Activated naive CD4-positive, alpha-beta T cell treated with anti-CD3 and anti-CD28 coated beads, Interleukin-2, amount 50 U/mL, for 72 hours (primary cell): ENCODE data around the gene KCNQ4. TPM values are rescaled to one million over a fixed set of nuclear protein-coding genes. Genes with fewer than 3 reads are reported as not detected.
A peak's percentile ranks its signal among the peaks of the same experiment; 100 is the strongest.

Experiments
- ATAC-seq, 2 donors: fragments of 150-1000 bp; cut with Tn5 transposase; 2 replicates each; pipeline ENCODE4 v1.10.0; 2021; ENCODE audit warnings: mild to moderate bottlenecking in 2 of 2, moderate library complexity in 2 of 2
- DNase-seq, 2 donors: peaks; one replicate each; pipeline ENCODE4 v3.0.0; 2021 to 2022; ENCODE audit warnings: low spot score in 2 of 2
- H3K27ac Mint-ChIP-seq, 2 donors: one replicate each; pipeline ENCODE4 v1.8.0; 2022; ENCODE audit warnings: mild to moderate bottlenecking in 2 of 2, mixed read lengths in 2 of 2
- H3K36me3 Mint-ChIP-seq, 2 donors: one replicate each; pipeline ENCODE4 v1.8.0; 2022; ENCODE audit warnings: mixed read lengths in 2 of 2
- H3K9me3 Mint-ChIP-seq, 2 donors: one replicate each; pipeline ENCODE4 v1.8.0; 2022; ENCODE audit warnings: mixed read lengths in 2 of 2
- total RNA-seq, 2 donors: library from RNA; stranded (reverse); gene quantifications; one replicate each; pipeline ENCODE4 v1.2.3, GENCODE V29; 2022

KCNQ4 gene
- total RNA-seq, 2 donors from 2014 or later: 0.73 to 1.5 TPM

GRCh38 chr1:40872276-40872675, 88.7 kb downstream of the KCNQ4 start:
- H3K36me3 Mint-ChIP-seq: peaks cover 8 to 24% of the 10 kb centered on the region in 2 donors
- ATAC-seq (no peak), DNase-seq (no peak)
- H3K27ac Mint-ChIP-seq: no peak overlapping the region
- H3K9me3 Mint-ChIP-seq: peaks cover 8 to 15% of the 10 kb centered on the region in 2 donors

- Mint-ChIP-seq H3K9me3 (peaks cover 8 to 15% of the 10 kb centered on the region in 2 donors), H3K36me3 (peaks cover 8 to 25% of the 10 kb centered on the region in 2 donors), H3K27ac (no peak overlapping the region)
- DNase-seq (no peak), ATAC-seq (no peak)
Measured at GRCh38 chr1:40873863-40874472, 90.4 kb downstream of the KCNQ4 start.

- Mint-ChIP-seq H3K27ac (peak overlapping the region in 1 of 2 donors; percentile 70), H3K9me3 (peaks cover 8 to 9% of the 10 kb centered on the region in 2 donors), H3K36me3 (peaks cover 8 to 25% of the 10 kb centered on the region in 2 donors)
- DNase-seq (no peak), ATAC-seq (no peak)
Measured at GRCh38 chr1:40876436-40876761, 92.8 kb downstream of the KCNQ4 start.

- peaks cover 8 to 9% of the 10 kb centered on the region in 2 donors for H3K9me3 Mint-ChIP-seq
- peaks cover 8 to 25% of the 10 kb centered on the region in 2 donors for H3K36me3 Mint-ChIP-seq
- peak overlapping the region in 1 of 2 donors; percentile 70 for H3K27ac Mint-ChIP-seq
- ATAC-seq (no peak), DNase-seq (no peak)
Measured at GRCh38 chr1:40876891-40877290, 93.3 kb downstream of the KCNQ4 start.

GRCh38 chr1:40877698-40878097, 94.1 kb downstream of the KCNQ4 start:
- H3K27ac Mint-ChIP-seq: peak overlapping the region in 1 of 2 donors; percentile 70
- H3K9me3 Mint-ChIP-seq: peaks cover 8 to 9% of the 10 kb centered on the region in 2 donors
- DNase-seq (no peak), ATAC-seq (no peak)
- H3K36me3 Mint-ChIP-seq: peaks cover 8 to 25% of the 10 kb centered on the region in 2 donors

- Mint-ChIP-seq H3K36me3 (peaks cover 8 to 29% of the 10 kb centered on the region in 2 donors), H3K9me3 (peaks cover 8 to 9% of the 10 kb centered on the region in 2 donors), H3K27ac (no peak overlapping the region)
- no peak for DNase-seq
- no peak for ATAC-seq
Measured at GRCh38 chr1:40878906-40879305, 95.3 kb downstream of the KCNQ4 start.

- Mint-ChIP-seq H3K36me3 (peaks cover 8 to 31% of the 10 kb centered on the region in 2 donors), H3K9me3 (peaks cover 8 to 9% of the 10 kb centered on the region in 2 donors), H3K27ac (no peak overlapping the region)
- DNase-seq (no peak), ATAC-seq (no peak)
Measured at GRCh38 chr1:40879482-40880175, 96.0 kb downstream of the KCNQ4 start.

- DNase-seq (no peak), ATAC-seq (no peak)
- H3K36me3 Mint-ChIP-seq: peaks cover 3 to 20% of the 10 kb centered on the region in 2 donors
- H3K27ac Mint-ChIP-seq: no peak overlapping the region
- H3K9me3 Mint-ChIP-seq: peaks cover 1 to 4% of the 10 kb centered on the region in 2 donors
Measured at GRCh38 chr1:40880813-40881549, 97.4 kb downstream of the KCNQ4 start.

- ATAC-seq (no peak), DNase-seq (no peak)
- Mint-ChIP-seq H3K36me3 (peaks cover 0 to 6% of the 10 kb centered on the region in 2 donors), H3K9me3 (no peaks in the 10 kb centered on the region), H3K27ac (no peak overlapping the region)
Measured at GRCh38 chr1:40884055-40884795, 100.6 kb downstream of the KCNQ4 start.

GRCh38 chr1:40886318-40887011, 102.9 kb downstream of the KCNQ4 start:
- Mint-ChIP-seq H3K9me3 (no peaks in the 10 kb centered on the region), H3K27ac (no peak overlapping the region), H3K36me3 (peaks cover 0 to 6% of the 10 kb centered on the region in 2 donors)
- ATAC-seq: no peak
- DNase-seq: no peak

GRCh38 chr1:40887012-40887378, 103.4 kb downstream of the KCNQ4 start:
- Mint-ChIP-seq H3K27ac (no peak overlapping the region), H3K36me3 (peaks cover 0 to 6% of the 10 kb centered on the region in 2 donors), H3K9me3 (no peaks in the 10 kb centered on the region)
- ATAC-seq: no peak
- no peak for DNase-seq

- ATAC-seq: no peak
- H3K9me3 Mint-ChIP-seq: no peaks in the 10 kb centered on the region
- no peak overlapping the region for H3K27ac Mint-ChIP-seq
- peaks cover 0 to 6% of the 10 kb centered on the region in 2 donors for H3K36me3 Mint-ChIP-seq
- no peak for DNase-seq
Measured at GRCh38 chr1:40887652-40888051, 104.1 kb downstream of the KCNQ4 start.

Other genes starting within 250 kb of the KCNQ4 start
- gene RIMS3, start 118.1 kb upstream of the KCNQ4 start, total RNA-seq: 1 to 10 TPM; 6.9 to 8.3 TPM
- gene NFYC, start 92.1 kb upstream of the KCNQ4 start, total RNA-seq: 10 to 100 TPM; 58.9 to 62.5 TPM
- 1 to 10 TPM; 1.4 to 4.4 TPM for gene CITED4, start 78.6 kb downstream of the KCNQ4 start, total RNA-seq
- gene CTPS1, start 195.9 kb downstream of the KCNQ4 start, total RNA-seq: 10 to 100 TPM; 72.8 to 92.9 TPM
- gene SLFNL1, start 237.9 kb downstream of the KCNQ4 start, total RNA-seq: under 1 TPM; 0.11 to 0.39 TPM